AG04450 (cell line): ENCODE results near the gene DMGDH. TPM values are rescaled to one million over a fixed set of nuclear protein-coding genes. Genes with fewer than 3 reads are reported as not detected.

Experiments
- CTCF ChIA-PET: fragments of 300-600, 350-600 bp; formaldehyde crosslinking; extraction: SDS; loops from one replicate; lab custom pipeline; 2022; ENCODE audit warnings: antibody characterized with exemption, inconsistent platforms; lab: Charles Lee
- POLR2A ChIA-PET: fragments of 350-600 bp; formaldehyde crosslinking; extraction: SDS; loops from one replicate; lab custom pipeline; 2021; ENCODE audit warnings: antibody characterized with exemption, inconsistent platforms; lab: Yijun Ruan, JAX
- DNase-seq: peaks from one replicate; pipeline ENCODE4 v3.0.0-alpha.2; 2011; ENCODE audit warnings: low read depth, low spot score
- H3K27ac ChIP-seq: one replicate; pipeline ENCODE4 v1.5.1; 2012; ENCODE audit warnings: low read depth, low read length, control low read depth
- H3K27me3 ChIP-seq: one replicate; pipeline ENCODE4 v1.6.0; 2012; ENCODE audit warnings: low read length; ENCODE audit not compliant: control insufficient read depth, insufficient read depth
- H3K4me3 ChIP-seq: 2 replicates; pipeline ENCODE4 v1.5.1; 2011; ENCODE audit warnings: mild to moderate bottlenecking, low read depth, low read length, control low read depth
- H3K9me3 ChIP-seq: 2 replicates; pipeline ENCODE4 v1.5.1; 2012; ENCODE audit warnings: low read length; ENCODE audit not compliant: control insufficient read depth, insufficient read depth
- polyA minus RNA-seq: library from RNA; depleted of rRNA, polyadenylated mRNA; stranded (reverse); fragments of >200 nt; gene quantifications from 2 replicates; pipeline ENCODE4 v1.2.3, GENCODE V29; 2011; rRNA and poly(A)+ RNA removed
- polyA plus RNA-seq: library from polyadenylated mRNA; depleted of rRNA; stranded (reverse); fragments of >200 nt; gene quantifications from 2 replicates; pipeline ENCODE4 v1.2.3, GENCODE V29; 2011; rRNA removed
- TF ChIP-seq, protein P1 (sequence below): IDR thresholded peaks from 2 replicates; pipeline ENCODE4 v1.5.1; 2011; ENCODE audit warnings: low read depth, low read length, control low read depth, inconsistent platforms

DMGDH gene
- polyA plus RNA-seq (1.7 and 1.9 TPM in 2 replicates), polyA minus RNA-seq (0.70 and 1.3 TPM in 2 replicates)

DNA sequence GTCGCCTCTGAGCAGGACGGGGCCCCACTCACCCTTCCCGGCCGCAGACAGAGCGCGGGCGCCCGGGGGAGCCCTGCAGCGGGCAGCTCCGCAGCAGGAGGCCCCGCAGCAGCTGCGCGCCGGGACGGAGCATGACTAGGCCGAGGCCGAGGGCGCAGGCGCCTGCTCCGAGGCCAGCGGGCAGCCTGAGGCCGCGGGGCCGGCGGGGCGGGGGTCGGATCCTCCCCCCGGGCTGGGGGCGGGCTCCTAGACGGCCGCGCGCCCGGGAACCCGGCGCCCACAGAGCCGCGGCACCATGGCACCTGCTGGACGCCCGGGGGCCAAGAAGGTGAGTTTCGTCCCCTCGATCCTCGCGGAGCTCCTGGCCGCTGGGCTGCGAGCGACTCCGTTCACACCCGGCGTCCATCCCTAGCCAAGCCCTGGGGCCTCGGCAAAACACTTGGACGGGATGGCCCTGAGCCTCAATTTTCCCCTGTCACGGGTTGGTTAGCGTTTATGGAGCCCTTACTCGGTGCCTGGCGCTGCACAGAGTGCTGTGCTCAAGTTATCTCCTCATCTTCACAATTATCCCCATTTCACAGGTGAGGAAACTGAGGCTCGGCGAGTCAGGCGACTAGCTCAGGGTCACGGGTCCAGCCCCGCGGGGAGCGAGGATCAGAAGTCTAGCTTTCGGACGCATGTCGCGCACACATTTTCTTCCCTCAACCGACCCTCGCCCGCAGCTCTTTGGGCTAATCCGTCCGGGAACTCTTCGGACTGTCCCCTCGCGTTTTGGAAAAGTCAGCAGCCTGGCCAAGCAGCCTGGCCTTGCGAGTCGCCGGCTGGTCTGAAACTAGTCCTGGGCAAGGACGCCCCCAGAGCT is at the start of gene DMGDH, which contains the start of gene BHMT2:
DMGDH (minus strand) TSS at position 187 of the 862 bp plus-strand sequence; CDS start at position 133, 54 bp downstream.
BHMT2 (plus strand) TSS at position 280 of the 862 bp plus-strand sequence; CDS start at position 296, 16 bp downstream.
- H3K27ac ChIP-seq = peak within 1 kb of the TSS; percentile 52
- peak within 1 kb of the TSS; percentile 46 for H3K4me3 ChIP-seq
- H3K27me3 ChIP-seq = no peaks in the 10 kb centered on the region
- TF ChIP-seq, protein P1, sequence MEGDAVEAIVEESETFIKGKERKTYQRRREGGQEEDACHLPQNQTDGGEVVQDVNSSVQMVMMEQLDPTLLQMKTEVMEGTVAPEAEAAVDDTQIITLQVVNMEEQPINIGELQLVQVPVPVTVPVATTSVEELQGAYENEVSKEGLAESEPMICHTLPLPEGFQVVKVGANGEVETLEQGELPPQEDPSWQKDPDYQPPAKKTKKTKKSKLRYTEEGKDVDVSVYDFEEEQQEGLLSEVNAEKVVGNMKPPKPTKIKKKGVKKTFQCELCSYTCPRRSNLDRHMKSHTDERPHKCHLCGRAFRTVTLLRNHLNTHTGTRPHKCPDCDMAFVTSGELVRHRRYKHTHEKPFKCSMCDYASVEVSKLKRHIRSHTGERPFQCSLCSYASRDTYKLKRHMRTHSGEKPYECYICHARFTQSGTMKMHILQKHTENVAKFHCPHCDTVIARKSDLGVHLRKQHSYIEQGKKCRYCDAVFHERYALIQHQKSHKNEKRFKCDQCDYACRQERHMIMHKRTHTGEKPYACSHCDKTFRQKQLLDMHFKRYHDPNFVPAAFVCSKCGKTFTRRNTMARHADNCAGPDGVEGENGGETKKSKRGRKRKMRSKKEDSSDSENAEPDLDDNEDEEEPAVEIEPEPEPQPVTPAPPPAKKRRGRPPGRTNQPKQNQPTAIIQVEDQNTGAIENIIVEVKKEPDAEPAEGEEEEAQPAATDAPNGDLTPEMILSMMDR = no peak
- POLR2A ChIA-PET = no interaction called here
- peaks cover 12% of the 10 kb centered on the region for H3K9me3 ChIP-seq
- DNase-seq = no peak
- CTCF ChIA-PET = interaction anchor here (1.1 to 2.2 kb wide), 2 partner anchors 45 to 64 kb away, joined by 7 to 17 read pairs; no protein-coding TSS in a partner anchor

DNA sequence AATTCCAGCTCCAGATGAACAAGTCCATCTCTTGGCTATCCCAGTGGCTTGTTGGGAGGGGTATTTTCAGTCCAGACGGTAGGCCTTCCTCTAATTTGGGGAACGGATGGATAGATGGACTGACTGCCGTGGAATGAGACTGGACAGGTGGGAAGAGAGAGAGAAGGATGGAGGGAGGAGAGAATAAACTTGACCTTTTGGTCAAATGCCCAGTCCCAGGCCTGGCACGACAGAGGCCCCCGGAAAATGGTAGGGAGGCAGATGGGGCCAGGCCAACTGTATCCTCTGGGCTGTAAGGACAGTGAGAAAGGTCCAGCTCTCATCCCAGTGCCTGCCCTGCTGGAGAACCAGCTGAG is 43.2 kb upstream of the DMGDH start:
- CTCF ChIA-PET = no interaction called here
- H3K27me3 ChIP-seq = peaks cover 48% of the 10 kb centered on the region
- H3K4me3 ChIP-seq = no peak overlapping the region
- POLR2A ChIA-PET = no interaction called here
- H3K9me3 ChIP-seq = peaks cover 3% of the 10 kb centered on the region; the same call in 1 of the 2 replicates
- no peak overlapping the region for H3K27ac ChIP-seq
- TF ChIP-seq, protein P1 = no peak
- DNase-seq = no peak

DNA sequence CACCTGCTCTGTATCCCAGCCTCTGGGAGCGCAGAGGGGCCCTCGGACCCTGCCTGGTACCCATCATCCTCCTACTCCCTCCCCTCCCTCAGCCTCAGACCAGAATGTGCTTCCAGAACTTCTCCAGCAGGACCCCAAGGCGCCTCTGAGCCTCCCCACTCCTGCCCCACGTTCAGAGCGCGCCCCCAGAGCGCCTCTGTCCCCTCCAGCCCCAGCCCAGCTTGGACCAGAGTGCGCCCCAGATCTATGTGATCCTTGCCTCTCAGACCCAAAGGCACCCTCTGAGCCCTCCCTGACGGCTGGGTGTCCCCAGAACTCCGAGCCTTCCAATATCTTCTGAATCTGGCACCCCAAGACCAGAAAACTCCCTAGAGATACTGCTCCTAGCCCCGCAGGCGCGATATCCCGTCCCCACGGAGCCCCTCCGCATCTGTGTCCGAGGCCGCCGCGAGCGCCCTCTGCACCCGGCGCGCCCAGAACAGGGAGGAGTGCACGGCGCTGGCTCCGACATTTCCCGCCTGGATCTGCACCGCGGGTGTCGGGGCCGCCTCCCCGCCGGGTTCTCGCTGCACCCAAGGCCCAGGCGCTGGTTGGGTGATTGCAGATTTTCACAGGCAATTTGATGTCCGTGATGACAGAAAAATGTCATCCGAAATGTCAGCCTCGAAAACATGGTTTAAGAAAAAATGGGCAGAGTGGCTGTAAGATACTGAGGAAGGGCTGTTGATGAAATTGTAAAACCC is 42.7 kb upstream of the DMGDH start:
- Histone ChIP-seq H3K27ac (no peak overlapping the region), H3K4me3 (no peak overlapping the region), H3K27me3 (peaks cover 52% of the 10 kb centered on the region), H3K9me3 (peaks cover 3% of the 10 kb centered on the region; the same call in 1 of the 2 replicates)
- POLR2A ChIA-PET = no interaction called here
- DNase-seq = no peak
- TF ChIP-seq, protein P1 = no peak
- CTCF ChIA-PET = no interaction called here

DNA sequence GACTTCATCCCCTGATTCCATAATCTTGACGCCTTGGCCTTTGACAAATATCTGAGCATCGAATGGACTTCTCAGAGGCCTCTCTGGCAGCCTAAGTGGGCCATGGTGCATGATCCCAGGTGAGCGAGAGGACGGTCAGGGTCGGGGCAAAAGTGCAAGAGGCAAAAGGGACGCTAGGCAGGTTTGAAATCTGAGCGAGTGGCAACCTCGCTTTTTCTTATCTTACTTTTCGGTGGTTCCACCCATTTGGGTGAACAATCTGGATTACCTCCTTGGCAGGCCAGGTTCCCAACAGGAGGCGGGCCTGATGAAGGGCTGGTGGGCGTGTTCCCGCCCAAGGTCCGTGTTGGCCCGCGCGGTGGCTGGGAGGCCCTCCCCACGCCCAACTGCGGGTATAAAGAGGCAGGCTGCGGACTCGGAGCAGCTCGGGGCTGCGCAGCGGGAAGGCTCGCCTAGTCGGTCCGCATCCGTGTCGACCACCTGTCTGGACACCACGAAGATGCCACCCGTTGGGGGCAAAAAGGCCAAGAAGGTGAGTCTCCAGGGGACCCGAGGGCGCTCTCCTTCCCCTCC is 42.0 kb upstream of the DMGDH start, which contains the start of gene BHMT:
BHMT (plus strand) TSS at position 423 of the 573 bp plus-strand sequence; CDS start at position 500, 77 bp downstream.
- Histone ChIP-seq H3K4me3 (no peak within 1 kb of the TSS), H3K27ac (no peak within 1 kb of the TSS), H3K27me3 (peaks cover 50% of the 10 kb centered on the region), H3K9me3 (peaks cover 3% of the 10 kb centered on the region; the same call in 1 of the 2 replicates)
- DNase-seq = no peak
- TF ChIP-seq, protein P1 = no peak
- ChIA-PET POLR2A (no interaction called here), CTCF (no interaction called here)
